Heart right ventricle (tissue), 16 donors: ENCODE measurements around the gene TJP3. TPM values are rescaled to one million over a fixed set of nuclear protein-coding genes. Genes with fewer than 3 reads are reported as not detected.
A peak's percentile ranks its signal among the peaks of the same experiment; 100 is the strongest.

Experiments used
- ATAC-seq, 8 donors: fragments of 200-7000 bp; cut with Tn5 transposase; one replicate each; pipeline ENCODE4 v1.9.1; 2020; ENCODE audit warnings: mild to moderate bottlenecking in 8 of 8, moderate library complexity in 8 of 8, moderate number of reproducible peaks in 1 of 8
- DNase-seq, 2 donors: peaks; one replicate each; pipeline ENCODE4 v3.0.0-alpha.2; 2020
- H3K27ac ChIP-seq, 10 donors: fragments of 200-600 bp; sonication (generic) in 2 of 10; one replicate each; pipeline versions ENCODE4 v1.5.0 to v1.8.0; 2020 to 2022; ENCODE audit warnings: mild to moderate bottlenecking in 3 of 10
- H3K27me3 ChIP-seq, 7 donors: fragments of 200-600 bp; one replicate each; pipeline ENCODE4 v1.8.0; 2021 to 2022; ENCODE audit warnings: mild to moderate bottlenecking in 2 of 7
- H3K36me3 ChIP-seq, 9 donors: fragments of 200-600 bp; sonication (generic) in 1 of 9; one replicate each; pipeline versions ENCODE4 v1.5.0 to v1.8.0; 2020 to 2022; ENCODE audit warnings: mild to moderate bottlenecking in 2 of 9
- H3K4me1 ChIP-seq, 9 donors: fragments of 200-600 bp; sonication (generic) in 1 of 9; one replicate each; pipeline versions ENCODE4 v1.5.0 to v1.8.0; 2020 to 2022; ENCODE audit warnings: mild to moderate bottlenecking in 4 of 9
- H3K4me3 ChIP-seq, 10 donors: fragments of 200-600 bp; sonication (generic) in 2 of 10; one replicate each; pipeline versions ENCODE4 v1.5.0 to v1.8.0; 2020 to 2022; ENCODE audit warnings: mild to moderate bottlenecking in 7 of 10, moderate library complexity in 2 of 10
- H3K9me3 ChIP-seq, 11 donors: fragments of 200-600 bp in 10 of 11; sonication (generic) in 2 of 11; one replicate each; pipeline versions ENCODE4 v1.5.0 to v1.8.0; 2013 to 2022; ENCODE audit warnings: mild to moderate bottlenecking in 2 of 11, control low read depth in 1 of 11, moderate library complexity in 1 of 11
- WGBS, 2 donors: extraction: QIAGEN DNeasy Blood & Tissue Kit; methylation state at CpG; one replicate each; pipeline ENCODE4 v1.1.7; 2013; ENCODE audit warnings: inconsistent platforms in 1 of 2; 5-methylcytosine and 5-hydroxymethylcytosine counted together
- intact Hi-C, 10 donors: fragments of 100-400 bp; cut with DNase I; formaldehyde crosslinking; loops; one replicate each; pipeline versions ENCODE4 v1.11.1 to v1.14.2; 2022
- polyA plus RNA-seq, 2 donors: library from polyadenylated mRNA; stranded (reverse); fragments of 200-250 nt; gene quantifications; one replicate each; pipeline ENCODE4 v1.2.3, GENCODE V29; 2013
- total RNA-seq, 10 donors: library from RNA; stranded (reverse); fragmentation: NEBNext Ultra II Directional in 3 of 10; extraction: Animal tissue kit (Norgen Biotek cat#: 25700) in 3 of 10; gene quantifications; one replicate each; pipeline versions ENCODE4 v1.2.1 to v1.2.4, GENCODE V29; 2021 to 2023
- TF ChIP-seq, protein P1 (sequence below), 9 donors: fragments of 200-600 bp; sonication (generic) in 2 of 9; IDR thresholded peaks; one replicate each; pipeline versions ENCODE4 v1.5.0 to v1.8.0; 2021 to 2022; ENCODE audit warnings: antibody characterized with exemption in 9 of 9, mild to moderate bottlenecking in 5 of 9, moderate library complexity in 1 of 9
- donor health status: Arrhythmogenic right ventricular cardiomyopathy.
- donor health status: ischemic (EF 13 %, LVEDD 7.1; RV severe dilation, severe dysfunction).
- donor health status: healthy with polysubstance abuse.
- donor health status: DM: no; HTN: yes; CAD: no.
- donor health status: DM: no; HTN: no; CAD: no.
- donor health status: ischemic (EF 25% LVEDD 6.9; RV normal size, moderate dysfunction).
- donor health status: ischemic (EF 25% LVEDD 5.7; RV mildly dilated, moderate dysfunction).
- donor health status: healthy.
- donor health status: DM: yes; HTN: yes; CAD: no.
- donor health status: Ischemic cardiomyopathy.
- donor health status: ischemic (EF 35%, LVEDD 5.7; RV mildly dilated, moderate dysfunction).
- donor health status: nonischemic (EF 11% LVEDD 7.7; RV severe dilation, severe dysfunction).
- donor health status: DM: yes; HTN: yes; CAD: no.
- donor health status: PGD.
- donor health status: ischemic (EF 29% LVEDD 5.4; RV normal size, mild dysfunction).
- donor health status: nonischemic (EF 23%, LVEDD 6.1; RV moderate dilation, normal function).

Gene TJP3
- total and polyA plus RNA-seq, 12 donors: 0.06 to 0.49 (median 0.25) TPM; not detected in 8

DNA sequence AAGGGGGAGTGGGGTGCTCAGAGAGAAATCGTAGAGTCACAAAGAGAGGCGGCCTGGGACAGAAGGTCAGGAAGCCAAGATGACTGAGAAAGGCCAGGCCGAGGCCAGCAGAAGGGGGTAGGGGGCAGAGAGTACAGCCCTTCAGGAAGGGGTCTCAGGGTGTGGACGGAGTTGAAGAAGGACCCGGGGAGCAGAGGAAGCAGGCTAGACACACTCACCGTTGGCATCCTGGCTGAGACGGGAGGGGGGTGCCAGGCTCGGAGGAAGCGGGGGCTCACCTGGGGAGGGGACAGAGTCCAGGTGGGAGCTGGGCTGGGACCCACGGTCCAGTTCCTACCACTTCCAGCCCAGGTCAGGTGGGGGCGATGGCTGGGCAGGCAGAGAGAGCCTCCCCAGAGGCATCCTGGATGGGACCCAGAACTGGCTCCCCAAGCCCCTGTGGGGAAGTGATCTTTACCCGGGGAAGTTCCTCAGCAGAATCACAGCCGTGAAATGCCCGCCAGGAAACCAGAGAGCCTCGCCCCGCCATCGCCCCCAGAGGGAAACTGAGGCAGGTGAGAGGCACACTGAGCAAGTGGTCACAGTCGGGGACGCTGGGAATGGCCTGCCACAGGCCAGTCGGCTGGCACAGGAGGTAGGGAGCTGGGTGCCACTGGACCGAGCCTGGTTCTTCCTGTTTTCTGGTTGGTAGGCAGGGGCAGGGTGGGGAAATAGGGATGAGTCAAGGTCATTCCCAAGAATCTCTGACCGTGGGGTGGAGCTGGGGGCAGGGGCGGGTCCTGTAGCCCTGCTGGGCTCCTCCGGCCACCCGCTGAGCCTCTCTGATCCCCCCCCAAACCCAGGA lies 76.6 kb downstream of the TJP3 start:
- Histone ChIP-seq H3K4me3 (peak overlapping the region in 4 of 10 donors; percentile 41 to 56 (median 43)), H3K36me3 (no peaks in the 10 kb centered on the region), H3K4me1 (peaks cover 0 to 12% (median 3%) of the 10 kb centered on the region in 9 donors), H3K27me3 (peaks cover 19 to 48% (median 45%) of the 10 kb centered on the region in 7 donors), H3K27ac (no peak overlapping the region), H3K9me3 (peaks cover 0 to 28% (median 21%) of the 10 kb centered on the region in 11 donors)
- DNase-seq (no peak), ATAC-seq (peak in 3 of 8 donors; percentile 9 to 19 (median 16))
- WGBS, 2 donors: 25 to 29% methylated on average over 24 to 25 of the region's 25 CpGs
- TF ChIP-seq, protein P1, sequence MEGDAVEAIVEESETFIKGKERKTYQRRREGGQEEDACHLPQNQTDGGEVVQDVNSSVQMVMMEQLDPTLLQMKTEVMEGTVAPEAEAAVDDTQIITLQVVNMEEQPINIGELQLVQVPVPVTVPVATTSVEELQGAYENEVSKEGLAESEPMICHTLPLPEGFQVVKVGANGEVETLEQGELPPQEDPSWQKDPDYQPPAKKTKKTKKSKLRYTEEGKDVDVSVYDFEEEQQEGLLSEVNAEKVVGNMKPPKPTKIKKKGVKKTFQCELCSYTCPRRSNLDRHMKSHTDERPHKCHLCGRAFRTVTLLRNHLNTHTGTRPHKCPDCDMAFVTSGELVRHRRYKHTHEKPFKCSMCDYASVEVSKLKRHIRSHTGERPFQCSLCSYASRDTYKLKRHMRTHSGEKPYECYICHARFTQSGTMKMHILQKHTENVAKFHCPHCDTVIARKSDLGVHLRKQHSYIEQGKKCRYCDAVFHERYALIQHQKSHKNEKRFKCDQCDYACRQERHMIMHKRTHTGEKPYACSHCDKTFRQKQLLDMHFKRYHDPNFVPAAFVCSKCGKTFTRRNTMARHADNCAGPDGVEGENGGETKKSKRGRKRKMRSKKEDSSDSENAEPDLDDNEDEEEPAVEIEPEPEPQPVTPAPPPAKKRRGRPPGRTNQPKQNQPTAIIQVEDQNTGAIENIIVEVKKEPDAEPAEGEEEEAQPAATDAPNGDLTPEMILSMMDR (IDR thresholded peaks at IDR 0.05): no peak
- intact Hi-C loops: loop anchor here in 2 of 10 donors (5.0 kb wide), 1 partner anchor 37 kb away; no protein-coding TSS in a partner anchor

DNA sequence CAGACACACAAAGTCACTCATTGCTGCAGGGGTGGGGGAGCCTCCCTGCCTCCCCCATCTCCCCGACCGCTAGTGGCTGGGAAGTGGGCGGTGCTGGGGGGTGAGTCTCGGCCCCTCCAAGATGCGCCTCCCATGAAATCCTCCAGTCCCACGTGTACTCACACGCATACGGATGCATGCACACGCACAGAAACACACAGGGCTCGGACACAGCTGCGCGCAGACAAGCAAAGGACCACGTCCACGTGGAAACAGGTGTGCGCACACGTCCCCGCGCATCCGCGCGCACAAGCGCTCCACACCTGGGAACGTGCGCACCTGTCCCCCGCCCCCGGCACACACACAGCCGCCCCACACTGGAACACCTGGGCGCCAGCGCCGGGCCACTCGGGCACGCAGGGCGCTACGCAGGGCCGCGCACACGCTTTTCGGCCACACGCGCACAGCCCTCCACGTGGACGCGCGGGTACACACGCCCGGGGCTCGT lies 77.3 kb downstream of the TJP3 start:
- DNase-seq: no peak
- Histone ChIP-seq H3K27me3 (peaks cover 19 to 53% (median 45%) of the 10 kb centered on the region in 7 donors), H3K36me3 (no peaks in the 10 kb centered on the region), H3K4me1 (peaks cover 0 to 12% (median 3%) of the 10 kb centered on the region in 9 donors), H3K4me3 (peak overlapping the region in 9 of 10 donors; percentile 17 to 56 (median 38)), H3K27ac (peak overlapping the region in 1 of 10 donors; percentile 73), H3K9me3 (peaks cover 0 to 26% (median 21%) of the 10 kb centered on the region in 11 donors)
- WGBS, 2 donors: 2% methylated on average over 47 of the region's 47 CpGs
- intact Hi-C loops: no loop called here
- TF ChIP-seq, protein P1 (IDR thresholded peaks at IDR 0.05): no peak
- ATAC-seq: peak in 3 of 8 donors; percentile 26 to 34 (median 27)

DNA sequence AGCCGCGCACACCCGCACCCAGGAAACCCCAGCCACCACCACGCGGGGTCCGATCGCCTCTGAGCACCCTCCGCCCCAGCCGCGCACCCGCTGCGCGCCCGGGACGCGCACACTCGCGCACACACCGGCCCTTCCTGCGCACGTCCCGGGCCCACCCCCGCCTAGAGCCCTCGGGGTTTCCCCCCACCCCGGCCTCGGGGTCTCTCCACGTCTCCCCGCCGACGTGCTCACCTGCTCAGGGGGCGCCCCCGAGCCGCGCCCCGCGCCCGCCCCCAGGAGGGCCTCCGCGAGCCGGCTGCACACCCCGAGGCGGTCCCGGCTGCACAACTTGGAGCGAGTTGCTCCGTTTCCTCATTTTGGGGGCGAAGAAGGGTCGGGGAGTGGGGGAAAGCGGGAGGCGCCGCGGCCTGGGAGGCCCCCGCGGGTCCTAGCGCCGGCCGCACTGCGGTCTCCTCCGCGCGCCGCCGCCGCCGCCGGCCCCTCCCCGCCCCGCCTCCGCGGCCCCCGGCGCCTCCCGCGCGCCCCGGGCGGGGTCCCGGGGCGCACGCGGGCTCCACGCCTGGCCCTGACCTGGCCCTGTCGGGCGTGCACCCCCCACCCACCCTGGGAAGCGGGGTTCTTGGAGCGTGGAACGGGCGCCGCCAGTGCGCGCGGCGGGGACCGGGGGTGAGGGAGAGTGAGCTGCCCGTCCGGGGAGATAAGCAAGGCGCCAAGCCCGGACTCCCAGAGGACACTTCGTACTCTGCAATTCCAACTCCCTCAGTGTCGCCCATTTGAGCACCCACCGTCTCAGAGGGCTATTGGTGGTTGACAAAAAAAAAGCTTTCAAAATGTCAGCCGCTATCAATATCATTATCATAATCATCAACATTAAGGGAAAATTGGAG lies 78.0 kb downstream of the TJP3 start, which contains the start of gene MATK:
Gene MATK, minus strand, starts transcription at position 444 of the 887 bp plus-strand sequence. CDS start 1,246 bp downstream, outside the sequence.
- intact Hi-C loops: no loop called here
- peaks cover 0 to 12% (median 3%) of the 10 kb centered on the region in 9 donors for H3K4me1 ChIP-seq
- ATAC-seq: peak in 2 of 8 donors; percentile 16 to 27
- no peaks in the 10 kb centered on the region for H3K36me3 ChIP-seq
- 4 to 5% methylated on average over 79 to 101 of the region's 101 CpGs for WGBS, 2 donors
- TF ChIP-seq, protein P1 (IDR thresholded peaks at IDR 0.05): no peak
- DNase-seq: no peak
- H3K27me3 ChIP-seq: peaks cover 19 to 54% (median 45%) of the 10 kb centered on the region in 7 donors
- H3K9me3 ChIP-seq: peaks cover 0 to 26% (median 14%) of the 10 kb centered on the region in 11 donors
- peak within 1 kb of the TSS in 1 of 10 donors; percentile 73 for H3K27ac ChIP-seq
- H3K4me3 ChIP-seq: peak within 1 kb of the TSS in 9 of 10 donors; percentile 17 to 56 (median 38)
